ENCODE data around the gene ATP6V0E1.
"Not testable (repeated sequence)": the region's sequence is repeated elsewhere in the genome, so short reads cannot be mapped to it uniquely, and the experiment has no call there.

Gene ATP6V0E1

DNA sequence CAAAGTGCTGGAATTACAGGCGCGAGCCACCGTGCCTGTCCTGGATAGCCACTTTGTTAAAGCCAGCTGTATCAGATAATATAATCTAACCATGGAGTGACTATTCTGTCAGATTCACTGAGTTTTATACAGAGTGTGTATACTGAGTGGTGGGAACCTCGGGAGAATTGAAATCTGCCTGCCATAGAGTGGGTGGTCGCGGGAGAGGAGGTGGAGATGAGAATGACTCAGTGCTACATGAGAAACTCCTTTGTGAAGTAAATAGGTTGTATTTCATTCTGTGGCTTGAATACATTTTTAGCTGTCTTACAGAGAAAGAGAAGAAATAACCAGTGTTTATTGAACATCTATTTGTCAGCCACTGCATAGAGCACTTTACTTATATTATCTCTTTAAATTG, 26.4 kb downstream of the ATP6V0E1 start:
- DNase-seq: no peak

DNA sequence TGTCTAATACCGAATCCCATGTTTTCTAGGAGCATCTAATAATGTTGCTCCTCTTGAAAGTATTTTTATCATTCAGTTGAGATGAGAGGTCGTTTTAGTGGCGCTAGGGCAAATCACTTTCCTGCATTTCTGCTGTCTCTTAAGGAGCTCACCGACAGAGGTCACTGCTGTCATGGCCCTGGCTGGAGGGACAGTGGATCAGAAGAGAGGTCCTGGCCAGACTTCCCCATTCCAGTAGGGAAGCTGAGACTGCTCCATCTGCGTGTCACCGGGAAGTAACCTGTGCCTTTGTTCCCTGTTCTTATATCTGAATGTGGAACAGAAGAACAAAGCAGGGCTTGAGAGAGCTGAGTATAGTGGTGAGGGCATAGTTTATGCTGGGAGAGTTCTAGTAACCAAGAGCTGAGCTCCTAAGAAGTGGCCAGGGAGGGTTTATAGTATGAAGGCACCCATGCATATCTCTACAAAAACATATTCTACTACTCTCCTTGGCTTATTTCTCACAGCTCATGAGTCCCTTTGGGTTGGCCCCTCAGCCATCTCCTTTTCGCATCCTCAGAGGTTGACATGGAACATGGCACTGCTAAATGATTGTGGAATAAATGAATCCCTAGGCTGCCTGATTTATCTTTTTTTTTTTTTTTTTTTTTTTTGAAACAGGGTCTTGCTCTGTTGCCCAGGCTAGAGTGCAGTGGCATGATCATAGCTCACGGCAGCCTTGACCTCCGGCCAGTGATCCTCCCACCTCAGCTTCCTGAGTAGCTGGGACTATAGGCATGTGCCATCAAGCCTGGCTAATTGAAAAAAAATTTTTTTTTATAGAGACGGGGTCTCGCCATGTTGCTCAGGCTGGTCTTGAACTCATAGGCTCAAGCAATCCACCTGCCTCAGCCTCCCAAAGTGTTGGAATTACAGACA, 27.2 kb downstream of the ATP6V0E1 start:
- DNase-seq: no peak

DNA sequence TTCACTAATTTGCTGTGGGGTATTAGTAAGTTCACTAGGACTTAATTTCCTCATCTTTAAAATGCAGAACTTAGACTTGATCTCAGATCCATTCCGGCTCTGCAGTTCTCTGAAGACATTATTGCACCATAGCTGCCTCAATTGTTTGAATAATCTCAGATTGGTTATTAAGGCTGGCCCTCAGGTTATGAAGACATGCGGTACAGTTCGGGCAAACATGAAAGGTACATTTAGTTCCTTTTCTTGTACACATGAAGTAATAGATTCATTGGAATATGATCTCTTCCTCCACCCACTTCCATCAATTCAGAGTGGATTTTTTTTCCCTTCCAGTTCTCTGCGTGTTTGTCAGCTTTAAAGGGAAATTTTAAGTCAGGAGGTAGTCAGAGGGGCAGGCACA, 28.0 kb downstream of the ATP6V0E1 start:
- no peak for DNase-seq

DNA sequence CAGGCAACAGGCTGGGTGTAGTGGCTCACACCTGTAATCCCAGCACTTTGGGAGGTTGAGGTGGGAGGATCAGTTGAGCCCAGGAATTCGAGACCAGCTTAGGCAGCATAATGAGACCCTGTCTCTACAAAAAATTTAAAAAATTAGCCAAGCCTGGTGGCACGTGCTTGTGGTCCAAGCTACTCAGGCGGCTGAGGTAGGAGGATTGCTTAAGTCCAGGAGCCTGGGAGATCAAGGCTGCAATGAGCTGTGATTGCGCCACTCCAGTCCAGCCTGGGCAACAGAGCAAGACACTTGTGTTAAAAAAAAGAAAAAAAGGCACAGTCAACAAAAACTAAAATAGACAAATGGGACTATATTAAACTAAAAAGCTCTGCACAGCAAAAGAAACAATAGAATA, 29.3 kb downstream of the ATP6V0E1 start:
- DNase-seq: no peak

DNA sequence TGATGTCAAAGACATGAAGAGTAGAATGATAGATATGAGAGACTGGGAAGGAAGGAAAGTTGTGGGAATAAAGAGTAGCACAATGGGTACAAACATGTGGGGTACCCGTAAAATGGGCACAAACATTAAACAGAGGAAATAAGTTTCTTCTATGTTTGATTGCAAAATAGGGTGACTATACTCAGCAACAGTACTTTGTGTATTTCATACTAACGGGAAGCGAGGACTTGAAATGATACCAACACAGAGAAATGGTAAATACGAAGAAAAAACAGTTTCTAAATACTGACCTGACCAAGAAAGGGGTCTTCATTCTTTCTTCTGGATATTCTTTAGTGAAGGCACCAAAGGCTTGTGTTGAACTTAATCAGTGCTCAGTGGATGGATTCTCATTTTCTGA, 31.1 kb downstream of the ATP6V0E1 start:
- no peak for DNase-seq

DNA sequence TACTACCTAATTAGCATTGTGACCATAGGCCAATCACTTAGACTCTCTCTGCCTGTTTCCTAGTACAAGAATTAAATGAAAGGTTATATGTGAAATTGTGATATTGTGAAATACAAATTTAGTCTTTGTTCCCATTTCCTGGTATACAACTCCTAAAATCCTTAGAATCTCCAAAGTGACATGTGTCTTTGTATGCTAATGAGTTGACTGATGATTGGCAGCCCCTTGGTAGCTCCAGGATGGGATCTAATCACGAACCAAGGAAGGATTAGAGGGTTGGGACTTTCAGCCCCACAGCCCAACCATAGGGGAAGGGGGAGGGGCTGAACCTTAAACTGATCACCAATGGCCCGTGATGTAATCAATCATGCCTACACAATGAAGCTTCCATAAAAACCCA, 31.6 kb downstream of the ATP6V0E1 start:
- no peak for DNase-seq

DNA sequence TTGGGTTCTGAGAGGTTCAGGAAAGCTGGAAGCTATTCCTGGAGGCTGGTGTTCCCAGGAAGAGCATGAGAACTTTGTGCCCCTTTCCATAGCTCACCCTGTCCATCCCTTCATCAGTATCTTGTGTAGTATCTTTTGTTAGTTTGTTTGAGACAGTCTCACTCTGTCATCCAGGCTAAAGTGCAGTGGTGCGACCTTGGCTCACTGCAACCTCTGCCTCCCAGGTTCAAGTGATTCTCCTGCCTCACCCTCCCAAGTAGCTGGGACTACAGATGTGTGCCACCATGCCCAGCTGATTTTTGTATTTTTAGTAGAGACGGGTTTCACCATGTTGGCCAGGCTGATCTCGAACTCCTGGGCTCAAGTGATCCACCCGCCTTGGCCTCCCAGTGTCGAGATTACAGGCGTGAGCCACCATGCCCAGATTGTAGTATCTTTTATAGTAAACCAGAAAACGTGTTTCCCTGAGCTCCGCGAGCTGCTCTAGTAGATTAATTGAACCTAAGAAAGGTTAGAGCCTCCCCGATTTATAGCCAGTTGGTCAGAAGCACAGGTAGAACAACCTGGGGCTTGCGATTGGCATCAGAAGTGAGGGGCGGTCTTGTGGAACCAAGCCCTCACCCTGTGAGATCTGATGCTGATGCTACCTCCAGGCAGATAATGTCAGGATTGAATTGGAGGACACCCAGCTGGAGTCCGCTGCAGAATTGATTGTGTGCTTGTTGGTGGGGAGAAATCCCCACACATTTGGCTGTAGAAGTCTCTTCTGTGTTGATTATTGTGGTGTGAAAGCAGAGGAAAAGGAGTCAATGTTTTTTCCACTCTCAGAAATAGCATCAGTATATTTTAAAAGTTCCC, 32.3 kb downstream of the ATP6V0E1 start:
- no peak for DNase-seq

DNA sequence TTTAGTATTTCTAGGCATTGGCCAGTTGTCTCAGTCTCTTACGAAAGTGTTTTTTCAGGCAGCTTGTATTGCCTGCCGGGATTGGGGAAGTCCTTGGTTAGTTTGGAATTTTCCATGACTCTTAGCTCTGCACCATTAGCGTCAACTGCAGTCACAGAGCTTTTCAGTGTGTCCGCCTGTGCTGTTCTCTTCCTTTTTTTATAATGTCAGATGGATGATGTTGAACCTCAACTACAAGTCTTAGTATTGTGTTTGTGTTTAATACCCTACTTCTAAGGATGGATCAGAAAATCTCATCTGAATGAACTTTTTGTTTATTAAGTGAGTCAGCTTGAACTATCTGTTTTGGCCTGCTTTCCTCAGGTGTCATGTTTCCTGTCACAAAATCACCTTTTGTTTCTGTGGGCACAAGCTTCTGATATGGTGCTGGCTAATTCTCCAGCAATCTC, 33.1 kb downstream of the ATP6V0E1 start:
- no peak for DNase-seq

DNA sequence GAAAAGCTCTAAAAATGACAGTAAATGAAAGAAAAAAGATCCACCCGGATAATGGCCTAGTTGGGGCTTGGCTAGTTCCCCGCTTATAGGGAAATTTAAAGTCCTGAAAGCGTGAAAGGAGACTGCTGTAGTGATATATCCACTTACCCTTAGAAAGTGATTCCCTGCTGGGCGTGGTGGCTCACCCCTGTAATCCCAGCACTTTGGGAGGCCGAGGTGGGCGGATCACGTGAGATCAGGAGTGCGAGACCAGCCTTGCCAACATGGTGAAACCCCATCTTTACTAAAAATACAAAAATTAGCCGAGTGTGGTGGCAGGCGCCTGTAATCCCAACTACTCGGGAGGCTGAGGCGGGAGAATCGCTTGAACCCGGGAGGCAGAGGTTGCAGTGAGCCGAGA, 33.5 kb downstream of the ATP6V0E1 start:
- DNase-seq: not testable (repeated sequence)

DNA sequence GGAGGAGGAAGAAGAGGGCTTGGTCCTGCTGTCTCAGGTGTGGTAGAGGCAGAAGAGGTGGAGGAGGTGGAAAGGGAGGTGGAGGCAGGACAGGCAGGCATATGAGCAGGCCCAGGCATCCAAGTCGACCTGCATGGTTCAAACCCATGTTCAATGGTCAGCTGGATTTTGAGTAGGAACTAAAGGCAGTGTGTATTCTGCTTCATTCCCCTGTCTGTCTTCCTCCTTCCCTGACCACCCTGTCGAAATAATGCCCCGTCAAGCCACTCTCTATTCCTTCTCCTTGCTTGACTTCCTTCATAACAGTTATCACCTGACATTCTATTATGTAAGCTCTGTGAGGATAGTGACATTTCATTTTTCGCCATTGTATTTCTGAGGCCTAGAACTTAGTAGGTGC, 34.8 kb downstream of the ATP6V0E1 start:
- no peak for DNase-seq

DNA sequence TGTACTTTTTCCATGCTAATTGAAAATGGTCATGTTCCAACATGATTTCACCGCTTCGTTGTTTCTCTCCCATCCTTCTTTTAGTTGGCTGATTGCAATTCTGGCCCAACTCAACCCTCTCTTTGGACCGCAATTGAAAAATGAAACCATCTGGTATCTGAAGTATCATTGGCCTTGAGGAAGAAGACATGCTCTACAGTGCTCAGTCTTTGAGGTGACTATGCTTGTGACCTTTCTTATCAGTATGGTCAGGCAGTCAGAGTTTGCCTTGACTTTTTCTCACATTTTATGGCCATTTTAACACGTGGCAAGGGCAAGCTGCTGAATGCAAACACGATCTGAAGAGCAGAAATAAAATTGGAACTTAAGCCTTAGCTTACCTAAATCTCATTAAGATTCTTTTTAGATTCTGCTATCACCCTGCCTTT, 36.6 kb downstream of the ATP6V0E1 start:
- DNase-seq: no peak

DNA sequence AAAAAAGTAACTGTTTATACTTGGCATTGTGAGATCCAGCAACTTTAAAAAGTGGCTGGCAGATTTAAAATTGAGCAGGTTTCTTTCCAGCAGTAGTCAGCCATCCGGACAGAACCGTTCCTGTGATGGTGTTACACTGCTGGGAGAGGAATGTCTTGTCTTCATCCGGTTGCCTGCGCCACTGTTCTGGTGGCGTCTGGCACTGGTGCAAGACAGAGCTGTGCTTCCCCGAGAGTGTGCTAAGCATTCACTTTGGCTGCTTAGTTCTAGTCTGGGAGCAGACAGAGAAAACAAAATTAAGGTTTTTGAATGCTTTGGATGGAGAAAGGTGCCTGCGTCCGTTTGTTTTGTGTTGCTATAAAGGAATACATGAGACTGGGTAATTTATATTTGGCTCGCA, 37.1 kb downstream of the ATP6V0E1 start:
- DNase-seq: no peak

DNA sequence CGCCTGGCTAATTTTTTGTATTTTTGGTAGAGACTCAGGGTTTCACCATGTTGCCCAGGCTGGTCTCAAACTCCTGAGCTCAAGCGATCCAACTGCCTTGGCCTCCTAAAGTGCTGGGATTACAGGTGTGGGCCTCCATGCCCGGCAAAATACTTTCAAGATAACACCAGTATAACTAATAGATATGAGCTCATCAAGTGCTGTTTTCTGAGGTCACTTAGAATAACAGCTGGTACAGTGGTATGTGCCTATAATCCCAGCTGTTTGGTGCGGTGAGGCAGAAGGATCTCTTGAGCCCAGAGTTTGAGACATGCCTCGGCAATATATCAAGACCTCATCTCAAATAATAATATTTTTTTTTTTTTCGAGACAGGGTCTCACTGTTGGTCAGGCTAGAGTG, 42.1 kb downstream of the ATP6V0E1 start:
- no peak for DNase-seq

DNA sequence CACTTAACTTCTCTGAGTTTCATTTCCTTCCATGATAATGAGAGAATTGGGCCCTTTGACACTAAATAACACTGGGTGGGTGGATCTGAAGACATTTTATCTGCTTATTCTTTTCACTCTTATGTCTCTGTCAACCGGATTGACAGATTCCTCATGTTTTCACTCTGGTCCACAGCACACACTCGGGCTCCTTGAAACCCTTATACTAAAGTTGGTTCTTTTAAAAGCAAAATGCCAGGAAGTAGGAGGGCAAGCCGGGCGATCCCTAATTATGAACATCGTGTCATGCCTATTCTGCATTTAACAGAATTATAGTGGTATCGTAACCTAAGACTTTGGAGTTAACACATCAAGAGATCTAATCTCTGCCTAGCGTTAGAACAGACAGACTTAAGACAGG, 44.3 kb downstream of the ATP6V0E1 start:
- DNase-seq: no peak

DNA sequence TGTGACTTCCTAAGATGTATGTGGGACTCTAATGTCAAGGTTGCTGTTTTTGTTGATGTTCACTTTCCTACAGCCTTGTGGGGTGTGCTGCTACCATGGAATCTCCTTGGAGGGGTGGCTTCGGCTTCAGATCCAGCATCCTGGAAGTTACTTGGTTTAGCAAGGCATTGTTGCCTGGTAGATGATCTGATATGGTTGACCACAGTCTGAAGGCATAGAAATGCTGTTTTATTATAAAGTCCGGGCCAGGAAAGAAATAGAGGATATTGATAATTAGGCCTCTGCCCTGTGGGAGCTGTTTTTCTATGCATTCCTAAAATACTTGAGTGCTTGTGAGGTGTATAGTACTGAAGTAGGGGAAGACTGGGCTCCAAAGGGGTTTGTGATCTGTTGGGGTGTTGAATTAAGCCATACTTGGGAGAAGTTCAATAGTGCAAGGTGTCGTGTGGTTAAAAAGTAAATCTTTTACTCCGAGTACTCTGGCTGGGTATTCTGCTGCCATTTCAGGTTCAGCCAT, 45.3 kb downstream of the ATP6V0E1 start:
- DNase-seq: no peak

DNA sequence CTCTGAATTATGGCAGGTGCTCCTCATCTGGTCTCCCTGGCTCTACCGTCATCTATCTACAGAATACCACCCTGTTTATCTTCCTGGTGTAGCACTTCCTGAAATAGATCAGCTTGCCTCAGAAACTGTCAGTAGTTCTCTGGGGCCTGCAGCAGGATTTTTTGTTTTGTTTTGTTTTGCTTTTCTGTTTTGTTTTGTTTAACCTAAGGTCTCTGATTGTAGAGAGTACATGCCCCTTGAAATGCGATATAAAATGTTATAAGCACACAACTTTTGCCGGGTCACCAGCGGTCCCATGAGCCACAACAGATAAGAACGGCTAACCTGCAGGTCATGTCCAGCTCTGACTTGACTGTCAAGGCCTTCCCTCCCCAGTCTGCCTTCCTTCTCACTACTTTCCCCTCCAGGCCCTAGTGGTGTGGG, 45.9 kb downstream of the ATP6V0E1 start:
- DNase-seq: no peak

DNA sequence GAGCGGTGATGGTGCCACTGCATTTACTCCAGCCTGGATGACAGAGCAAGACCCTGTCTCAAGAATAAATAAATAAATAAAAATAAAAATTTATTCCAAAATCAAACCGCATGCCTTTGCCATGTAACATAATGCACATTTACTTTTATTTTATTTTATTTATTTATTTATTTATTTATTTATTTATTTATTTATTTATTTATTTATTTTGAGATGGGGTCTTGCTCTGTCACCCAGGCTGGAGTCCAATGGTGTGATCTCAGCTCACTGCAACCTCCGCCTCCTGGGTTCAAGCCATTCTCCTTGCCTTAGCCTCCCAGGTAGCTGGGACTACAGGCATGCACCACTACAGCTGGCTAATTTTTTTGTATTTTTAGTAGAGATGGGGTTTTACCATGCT, 48.5 kb downstream of the ATP6V0E1 start:
- DNase-seq: not testable (repeated sequence)

DNA sequence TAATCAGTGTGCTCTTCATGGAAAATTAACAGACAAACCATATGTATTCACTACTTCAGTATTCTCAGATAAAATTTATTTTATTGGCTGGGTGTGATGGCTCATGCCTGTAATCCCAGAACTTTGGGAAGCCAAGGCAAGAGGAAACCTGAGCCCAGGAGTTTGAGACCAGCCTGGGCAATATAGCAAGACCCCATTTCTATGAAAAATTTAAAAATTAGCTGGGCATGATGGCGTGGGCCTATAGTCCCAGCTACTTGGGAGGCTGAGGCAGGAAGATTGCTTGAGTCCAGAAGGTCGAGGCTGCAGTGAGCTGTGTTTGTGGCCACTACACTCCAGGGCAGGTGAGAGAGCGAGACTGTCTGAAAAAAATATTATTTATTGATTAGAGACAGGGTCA, 49.2 kb downstream of the ATP6V0E1 start:
- DNase-seq: no peak

DNA sequence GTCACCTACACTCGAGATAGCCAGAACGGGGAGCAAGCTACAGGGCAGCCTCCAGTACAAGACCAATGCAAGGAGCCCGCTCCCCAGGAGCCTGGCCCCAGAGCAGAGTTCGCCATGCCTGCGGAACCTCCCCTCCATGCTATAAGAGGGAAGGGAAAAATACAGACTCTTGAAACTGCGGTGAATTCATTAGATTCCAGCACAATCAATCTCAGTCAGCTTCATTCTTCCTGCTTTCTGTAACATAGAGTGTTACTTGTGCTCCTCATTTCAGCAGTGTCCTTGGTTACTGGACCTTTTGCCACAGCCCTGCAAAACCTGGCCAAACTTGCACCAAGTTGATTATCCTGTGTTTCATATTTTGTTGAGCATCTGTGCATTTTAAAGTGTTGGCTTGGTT, 50.4 kb downstream of the ATP6V0E1 start:
- no peak for DNase-seq

DNA sequence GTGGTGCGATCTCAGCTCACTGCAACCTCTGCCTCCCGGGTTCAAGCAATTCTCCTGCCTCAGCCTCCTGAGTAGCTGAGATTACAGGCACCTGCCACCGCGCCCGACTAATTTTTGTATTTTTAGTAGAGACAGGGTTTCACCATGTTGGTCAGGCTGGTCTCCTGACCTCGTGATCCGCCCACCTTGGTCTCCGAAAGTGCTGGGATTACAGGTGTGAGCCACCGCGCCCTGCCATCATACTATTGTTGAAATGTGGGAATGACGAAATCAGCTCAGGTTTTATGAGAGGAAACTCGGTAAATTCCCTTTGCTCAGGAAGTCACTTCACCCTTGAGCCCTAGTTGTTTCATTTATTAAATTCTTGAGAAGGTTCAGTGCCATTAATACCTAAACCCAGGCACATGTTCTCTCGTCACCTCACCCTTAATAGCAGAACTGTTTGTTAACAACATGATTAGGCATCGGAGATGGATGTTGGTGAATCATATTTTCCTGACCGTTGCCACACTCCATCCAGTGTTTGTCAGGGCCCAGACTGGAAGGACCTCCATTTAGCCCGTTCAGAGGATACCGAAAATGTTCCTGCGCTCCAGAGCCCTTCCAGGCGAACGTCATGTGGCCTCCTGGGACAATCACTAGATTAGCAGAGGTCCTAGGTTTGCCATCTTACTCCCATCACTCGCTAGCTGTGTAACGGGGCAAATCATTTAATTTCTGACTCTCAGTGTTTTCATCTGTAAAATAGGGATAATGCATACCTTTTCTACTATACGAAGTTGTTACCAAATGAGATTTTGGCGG, 52.5 kb downstream of the ATP6V0E1 start:
- DNase-seq: no peak

DNA sequence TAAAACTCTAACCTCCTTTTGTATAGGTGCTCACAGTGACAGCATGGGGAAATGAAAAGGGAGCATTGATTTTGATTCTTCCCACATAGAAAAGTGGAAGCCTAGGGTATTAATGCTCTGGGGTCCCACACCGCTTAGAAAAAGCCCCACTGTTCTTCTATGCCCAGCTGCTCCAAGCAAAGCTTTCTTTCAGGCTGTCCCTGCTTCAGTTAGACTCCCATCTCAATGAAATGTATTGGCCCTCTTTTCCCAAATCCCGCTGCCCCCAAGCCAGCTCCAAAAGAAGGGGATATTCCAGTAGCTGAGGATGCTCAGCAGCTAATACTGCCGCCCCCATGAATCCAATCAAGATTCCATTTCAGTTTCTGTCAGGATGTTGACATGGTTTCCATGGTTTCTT, 55.6 kb downstream of the ATP6V0E1 start:
- DNase-seq: no peak

DNA sequence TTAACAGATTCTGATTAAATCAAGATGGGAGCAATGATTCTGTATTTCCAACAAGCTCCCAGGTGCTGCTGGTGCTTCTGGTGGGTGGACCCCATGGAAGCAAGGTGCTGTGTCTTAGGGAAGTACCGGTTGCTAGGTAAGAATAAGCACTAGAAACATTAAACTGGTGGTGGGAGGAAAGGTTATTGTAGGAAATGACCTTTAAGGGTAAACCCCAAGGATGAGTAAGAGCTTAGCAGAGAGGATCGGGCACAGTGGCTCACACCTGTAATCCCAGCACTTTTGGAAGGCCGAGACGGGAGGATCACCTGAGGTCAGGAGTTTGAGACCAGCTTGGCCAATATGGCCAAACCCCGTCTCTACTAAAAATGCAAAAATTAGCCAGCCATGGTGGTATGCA, 56.4 kb downstream of the ATP6V0E1 start:
- DNase-seq: no peak

Data from DMS79 (cell line).